Esophagus squamous epithelium (tissue), 5 donors: ENCODE measurements around the gene TMEM184B. TPM values are rescaled to one million over a fixed set of nuclear protein-coding genes. Genes with fewer than 3 reads are reported as not detected.

Experiments used
- DNase-seq: peaks from one replicate; lab custom pipeline; 2025; lab: John Stamatoyannopoulos, UW
- H3K27ac ChIP-seq, 4 donors: fragments of 200-600 bp; sonication (generic); one replicate each; pipeline ENCODE4 v1.5.1; 2016 to 2019; ENCODE audit warnings: mild to moderate bottlenecking in 1 of 4
- H3K27me3 ChIP-seq, 4 donors: fragments of 200-600 bp; sonication (generic); 1 replicate in 3 of 4; 2 replicates in 1 of 4; pipeline versions ENCODE4 v1.5.1 to v1.6.0; 2017 to 2021; ENCODE audit warnings: antibody characterized with exemption in 1 of 4
- H3K36me3 ChIP-seq, 3 donors: fragments of 200-600 bp; sonication (generic); one replicate each; pipeline ENCODE4 v1.5.1; 2016 to 2019
- H3K4me1 ChIP-seq, 3 donors: fragments of 200-600 bp; sonication (generic); one replicate each; pipeline ENCODE4 v1.5.1; 2017 to 2019
- H3K4me3 ChIP-seq, 4 donors: fragments of 200-600 bp; sonication (generic); 1 replicate in 3 of 4; 2 replicates in 1 of 4; pipeline ENCODE4 v1.5.1; 2016 to 2019; ENCODE audit warnings: mild to moderate bottlenecking in 2 of 4, moderate library complexity in 1 of 4
- H3K9me3 ChIP-seq, 3 donors: fragments of 200-600 bp; sonication (generic); one replicate each; pipeline ENCODE4 v1.5.1; 2016 to 2019
- CTCF ChIP-seq, 6 experiments: fragments of 450-650 bp in 4 of 6; fragments of 200-600 bp in 2 of 6; sonication (generic) in 2 of 6; IDR thresholded peaks; one replicate each; pipeline ENCODE4 v1.5.1; 2016 to 2019; ENCODE audit warnings: antibody characterized with exemption in 6 of 6, mild to moderate bottlenecking in 4 of 6, moderate library complexity in 4 of 6
- POLR2A ChIP-seq, 4 donors: fragments of 450-650 bp; IDR thresholded peaks; one replicate each; pipeline ENCODE4 v1.6.1; 2017; ENCODE audit warnings: antibody characterized with exemption in 4 of 4, mild to moderate bottlenecking in 4 of 4, moderate library complexity in 3 of 4
- WGBS, 2 donors: methylation state at CpG; one replicate each; pipeline ENCODE4 v1.1.5; 2018; 5-methylcytosine and 5-hydroxymethylcytosine counted together
- intact Hi-C: fragments of 100-400 bp; cut with DNase I; formaldehyde crosslinking; loops from one replicate; pipeline ENCODE4 v1.15.0; 2022
- total RNA-seq, 4 donors: library from RNA; depleted of rRNA; stranded (reverse); fragments of >200 nt; gene quantifications; one replicate each; pipeline ENCODE4 v1.1.0, GENCODE V29; 2016
- donor health status: DM: yes; HTN: yes; CAD: no.

TMEM184B gene
- total RNA-seq, 4 donors from 2014 or later = 22.5 to 55.1 (median 28.3) TPM

GRCh38 chr22:38314051-38314932, 41.5 kb upstream of the TMEM184B start:
- WGBS, 2 donors = 38 to 58% methylated on average over 4 to 10 of the region's 23 CpGs
- DNase-seq = no peak
- Histone ChIP-seq H3K9me3 (no peaks in the 10 kb centered on the region), H3K36me3 (peaks cover 0 to 30% (median 0%) of the 10 kb centered on the region in 3 donors), H3K27me3 (no peaks in the 10 kb centered on the region), H3K4me3 (peak overlapping the region in 3 of 4 donors; percentile 74 to 96 (median 89)), H3K27ac (peak overlapping the region; percentile 98 to 100 (median 98)), H3K4me1 (peaks cover 59 to 90% (median 69%) of the 10 kb centered on the region in 3 donors)
- intact Hi-C loops = no loop called here
- TF ChIP-seq POLR2A (IDR thresholded peaks at IDR 0.05) (no peak), CTCF (IDR thresholded peaks at IDR 0.05) (no peak)

- TF ChIP-seq POLR2A (IDR thresholded peaks at IDR 0.05) (no peak), CTCF (IDR thresholded peaks at IDR 0.05) (no peak)
- 20 to 41% methylated on average over 8 to 9 of the region's 11 CpGs for WGBS, 2 donors
- Histone ChIP-seq H3K36me3 (peaks cover 0 to 39% (median 0%) of the 10 kb centered on the region in 3 donors), H3K4me3 (peak overlapping the region in 3 of 4 donors; percentile 74 to 96 (median 89)), H3K4me1 (peaks cover 54 to 90% (median 69%) of the 10 kb centered on the region in 3 donors), H3K27ac (peak overlapping the region; percentile 98 to 100 (median 98)), H3K9me3 (no peaks in the 10 kb centered on the region), H3K27me3 (no peaks in the 10 kb centered on the region)
- DNase-seq = no peak
- intact Hi-C loops = no loop called here
These were observed 40.7 kb upstream of the TMEM184B start for GRCh38 chr22:38313384-38313955.

- H3K4me3 ChIP-seq = peak overlapping the region in 1 of 4 donors; percentile 74
- peak overlapping the region; percentile 98 to 100 (median 98) for H3K27ac ChIP-seq
- DNase-seq = no peak
- intact Hi-C loops = no loop called here
- TF ChIP-seq POLR2A (IDR thresholded peaks at IDR 0.05) (no peak), CTCF (IDR thresholded peaks at IDR 0.05) (no peak)
- H3K36me3 ChIP-seq = peaks cover 0 to 50% (median 0%) of the 10 kb centered on the region in 3 donors
- no peaks in the 10 kb centered on the region for H3K27me3 ChIP-seq
- 56 to 57% methylated on average over 7 of the region's 7 CpGs for WGBS, 2 donors
- H3K9me3 ChIP-seq = no peaks in the 10 kb centered on the region
- H3K4me1 ChIP-seq = peaks cover 43 to 88% (median 64%) of the 10 kb centered on the region in 3 donors
These were observed 39.5 kb upstream of the TMEM184B start for GRCh38 chr22:38312261-38312800.

- 60 to 66% methylated on average over 4 of the region's 4 CpGs for WGBS, 2 donors
- DNase-seq = no peak
- Histone ChIP-seq H3K36me3 (peaks cover 0 to 51% (median 0%) of the 10 kb centered on the region in 3 donors), H3K4me3 (no peak overlapping the region), H3K9me3 (no peaks in the 10 kb centered on the region), H3K4me1 (peaks cover 48 to 99% (median 68%) of the 10 kb centered on the region in 3 donors), H3K27ac (peak overlapping the region; percentile 63 to 99 (median 88)), H3K27me3 (no peaks in the 10 kb centered on the region)
- intact Hi-C loops = no loop called here
- TF ChIP-seq CTCF (IDR thresholded peaks at IDR 0.05) = no peak
- no peak for TF ChIP-seq POLR2A (IDR thresholded peaks at IDR 0.05)
These were observed 38.5 kb upstream of the TMEM184B start for GRCh38 chr22:38311323-38311620.
